Activated naive CD8-positive, alpha-beta T cell treated with anti-CD3 and anti-CD28 coated beads, Interleukin-2, amount 50 U/mL, for 24 hours (primary cell): ENCODE data around the gene ADD2.
A peak's percentile ranks its signal among the peaks of the same experiment; 100 is the strongest.

Experiments
- ATAC-seq: fragments of 150-1000 bp; cut with Tn5 transposase; one replicate; pipeline ENCODE4 v1.10.0; 2021
- DNase-seq: peaks from one replicate; pipeline ENCODE4 v3.0.0; 2021
- H3K27ac Mint-ChIP-seq: one replicate; pipeline ENCODE4 v1.8.0; 2021; ENCODE audit warnings: mild to moderate bottlenecking, mixed read lengths
- H3K27me3 Mint-ChIP-seq: one replicate; pipeline ENCODE4 v1.8.0; 2021; ENCODE audit warnings: mixed read lengths
- H3K36me3 Mint-ChIP-seq: one replicate; pipeline ENCODE4 v1.8.0; 2021; ENCODE audit warnings: low read depth, mixed read lengths
- H3K4me1 Mint-ChIP-seq: one replicate; pipeline ENCODE4 v1.8.0; 2021; ENCODE audit warnings: mixed read lengths
- H3K4me3 Mint-ChIP-seq: one replicate; pipeline ENCODE4 v1.8.0; 2021; ENCODE audit warnings: mild to moderate bottlenecking, moderate library complexity, mixed read lengths
- H3K9me3 Mint-ChIP-seq: one replicate; pipeline ENCODE4 v1.8.0; 2021; ENCODE audit warnings: mixed read lengths

ADD2 gene

GRCh38 chr2:70675862-70676261 lies 92.1 kb downstream of the ADD2 start:
- Mint-ChIP-seq H3K27ac (no peak overlapping the region), H3K4me3 (no peak overlapping the region), H3K27me3 (no peaks in the 10 kb centered on the region), H3K36me3 (no peaks in the 10 kb centered on the region), H3K9me3 (no peaks in the 10 kb centered on the region), H3K4me1 (no peaks in the 10 kb centered on the region)
- ATAC-seq (no peak), DNase-seq (no peak)

- no peak overlapping the region for H3K4me3 Mint-ChIP-seq
- no peak for ATAC-seq
- no peaks in the 10 kb centered on the region for H3K36me3 Mint-ChIP-seq
Measured at GRCh38 chr2:70674636-70675430, 93.2 kb downstream of the ADD2 start.

GRCh38 chr2:70673041-70673647 lies 94.9 kb downstream of the ADD2 start:
- Mint-ChIP-seq H3K27me3 (no peaks in the 10 kb centered on the region), H3K4me1 (no peaks in the 10 kb centered on the region), H3K27ac (no peak overlapping the region), H3K36me3 (no peaks in the 10 kb centered on the region), H3K4me3 (no peak overlapping the region), H3K9me3 (no peaks in the 10 kb centered on the region)
- DNase-seq (no peak), ATAC-seq (no peak)

More at GRCh38 chr2:70674636-70675430, 93.2 kb downstream of the ADD2 start:
- Mint-ChIP-seq H3K9me3 (no peaks in the 10 kb centered on the region), H3K27me3 (no peaks in the 10 kb centered on the region), H3K27ac (no peak overlapping the region), H3K4me1 (no peaks in the 10 kb centered on the region)
- no peak for DNase-seq

- Mint-ChIP-seq H3K27ac (no peak overlapping the region), H3K9me3 (no peaks in the 10 kb centered on the region), H3K4me3 (no peak overlapping the region), H3K27me3 (no peaks in the 10 kb centered on the region), H3K4me1 (no peaks in the 10 kb centered on the region), H3K36me3 (no peaks in the 10 kb centered on the region)
- no peak for DNase-seq
- no peak for ATAC-seq
Measured at GRCh38 chr2:70671092-70671675, 96.8 kb downstream of the ADD2 start.

- no peaks in the 10 kb centered on the region for H3K27me3 Mint-ChIP-seq
- H3K9me3 Mint-ChIP-seq = no peaks in the 10 kb centered on the region
- H3K4me3 Mint-ChIP-seq = no peak overlapping the region
- no peaks in the 10 kb centered on the region for H3K36me3 Mint-ChIP-seq
- no peak for DNase-seq
- no peak for ATAC-seq
- no peaks in the 10 kb centered on the region for H3K4me1 Mint-ChIP-seq
- H3K27ac Mint-ChIP-seq = no peak overlapping the region
Measured at GRCh38 chr2:70670626-70671025, 97.4 kb downstream of the ADD2 start.

- Mint-ChIP-seq H3K36me3 (no peaks in the 10 kb centered on the region), H3K9me3 (no peaks in the 10 kb centered on the region), H3K27ac (no peak overlapping the region), H3K4me1 (no peaks in the 10 kb centered on the region), H3K4me3 (no peak overlapping the region), H3K27me3 (no peaks in the 10 kb centered on the region)
- ATAC-seq (no peak), DNase-seq (no peak)
Measured at GRCh38 chr2:70670202-70670601, 97.8 kb downstream of the ADD2 start.

- H3K27ac Mint-ChIP-seq = no peak overlapping the region
- H3K4me1 Mint-ChIP-seq = peaks cover 9% of the 10 kb centered on the region
- ATAC-seq (no peak), DNase-seq (no peak)
- H3K36me3 Mint-ChIP-seq = peaks cover 3% of the 10 kb centered on the region
- H3K27me3 Mint-ChIP-seq = no peaks in the 10 kb centered on the region
- H3K9me3 Mint-ChIP-seq = peaks cover 5% of the 10 kb centered on the region
- H3K4me3 Mint-ChIP-seq = no peak overlapping the region
Measured at GRCh38 chr2:70668911-70669310, 99.1 kb downstream of the ADD2 start.

GRCh38 chr2:70668432-70668831 lies 99.6 kb downstream of the ADD2 start:
- H3K4me1 Mint-ChIP-seq = peaks cover 11% of the 10 kb centered on the region
- H3K36me3 Mint-ChIP-seq = peaks cover 3% of the 10 kb centered on the region
- H3K27me3 Mint-ChIP-seq = no peaks in the 10 kb centered on the region
- peaks cover 5% of the 10 kb centered on the region for H3K9me3 Mint-ChIP-seq
- ATAC-seq (no peak), DNase-seq (no peak)
- no peak overlapping the region for H3K4me3 Mint-ChIP-seq
- H3K27ac Mint-ChIP-seq = no peak overlapping the region

- DNase-seq = no peak
- Mint-ChIP-seq H3K36me3 (peaks cover 3% of the 10 kb centered on the region), H3K27me3 (no peaks in the 10 kb centered on the region), H3K27ac (peak overlapping the region; percentile 66), H3K4me1 (peaks cover 11% of the 10 kb centered on the region), H3K4me3 (no peak overlapping the region), H3K9me3 (peaks cover 5% of the 10 kb centered on the region)
- no peak for ATAC-seq
Measured at GRCh38 chr2:70664525-70664924, 103.5 kb downstream of the ADD2 start.

- Mint-ChIP-seq H3K27me3 (no peaks in the 10 kb centered on the region), H3K4me1 (peaks cover 16% of the 10 kb centered on the region), H3K36me3 (peaks cover 3% of the 10 kb centered on the region), H3K27ac (no peak overlapping the region), H3K4me3 (no peak overlapping the region), H3K9me3 (peaks cover 5% of the 10 kb centered on the region)
- DNase-seq (no peak), ATAC-seq (no peak)
Measured at GRCh38 chr2:70663411-70663810, 104.6 kb downstream of the ADD2 start.

GRCh38 chr2:70659551-70659950 lies 108.4 kb downstream of the ADD2 start:
- Mint-ChIP-seq H3K27me3 (no peaks in the 10 kb centered on the region), H3K4me1 (peaks cover 36% of the 10 kb centered on the region), H3K4me3 (no peak overlapping the region), H3K9me3 (peaks cover 2% of the 10 kb centered on the region), H3K27ac (no peak overlapping the region), H3K36me3 (no peaks in the 10 kb centered on the region)
- DNase-seq = no peak
- no peak for ATAC-seq

GRCh38 chr2:70658476-70658875 lies 109.5 kb downstream of the ADD2 start:
- Mint-ChIP-seq H3K4me3 (no peak overlapping the region), H3K27me3 (peaks cover 3% of the 10 kb centered on the region), H3K36me3 (no peaks in the 10 kb centered on the region), H3K27ac (no peak overlapping the region), H3K9me3 (no peaks in the 10 kb centered on the region), H3K4me1 (peaks cover 27% of the 10 kb centered on the region)
- no peak for ATAC-seq
- no peak for DNase-seq

- DNase-seq (no peak), ATAC-seq (peak; percentile 12)
- H3K27ac Mint-ChIP-seq = no peak overlapping the region
- peaks cover 27% of the 10 kb centered on the region for H3K4me1 Mint-ChIP-seq
- H3K4me3 Mint-ChIP-seq = no peak overlapping the region
- H3K9me3 Mint-ChIP-seq = no peaks in the 10 kb centered on the region
- no peaks in the 10 kb centered on the region for H3K36me3 Mint-ChIP-seq
- peaks cover 3% of the 10 kb centered on the region for H3K27me3 Mint-ChIP-seq
Measured at GRCh38 chr2:70657246-70657645, 110.8 kb downstream of the ADD2 start.

GRCh38 chr2:70656421-70657010 lies 111.5 kb downstream of the ADD2 start:
- no peak overlapping the region for H3K4me3 Mint-ChIP-seq
- H3K27me3 Mint-ChIP-seq = peaks cover 5% of the 10 kb centered on the region
- H3K9me3 Mint-ChIP-seq = no peaks in the 10 kb centered on the region
- ATAC-seq (peak; percentile 38), DNase-seq (peak; percentile 25)
- peak overlapping the region; percentile 68 for H3K27ac Mint-ChIP-seq
- H3K36me3 Mint-ChIP-seq = no peaks in the 10 kb centered on the region
- peaks cover 27% of the 10 kb centered on the region for H3K4me1 Mint-ChIP-seq

- peak overlapping the region; percentile 17 for H3K27ac Mint-ChIP-seq
- DNase-seq = no peak
- H3K9me3 Mint-ChIP-seq = no peaks in the 10 kb centered on the region
- H3K4me3 Mint-ChIP-seq = no peak overlapping the region
- no peaks in the 10 kb centered on the region for H3K36me3 Mint-ChIP-seq
- peaks cover 9% of the 10 kb centered on the region for H3K27me3 Mint-ChIP-seq
- ATAC-seq = no peak
- H3K4me1 Mint-ChIP-seq = peaks cover 27% of the 10 kb centered on the region
Measured at GRCh38 chr2:70655786-70656185, 112.2 kb downstream of the ADD2 start.
